ENCODE results near the gene AK5. TPM values are rescaled to one million over a fixed set of nuclear protein-coding genes. Genes with fewer than 3 reads are reported as not detected.

The AK5 gene, protein sequence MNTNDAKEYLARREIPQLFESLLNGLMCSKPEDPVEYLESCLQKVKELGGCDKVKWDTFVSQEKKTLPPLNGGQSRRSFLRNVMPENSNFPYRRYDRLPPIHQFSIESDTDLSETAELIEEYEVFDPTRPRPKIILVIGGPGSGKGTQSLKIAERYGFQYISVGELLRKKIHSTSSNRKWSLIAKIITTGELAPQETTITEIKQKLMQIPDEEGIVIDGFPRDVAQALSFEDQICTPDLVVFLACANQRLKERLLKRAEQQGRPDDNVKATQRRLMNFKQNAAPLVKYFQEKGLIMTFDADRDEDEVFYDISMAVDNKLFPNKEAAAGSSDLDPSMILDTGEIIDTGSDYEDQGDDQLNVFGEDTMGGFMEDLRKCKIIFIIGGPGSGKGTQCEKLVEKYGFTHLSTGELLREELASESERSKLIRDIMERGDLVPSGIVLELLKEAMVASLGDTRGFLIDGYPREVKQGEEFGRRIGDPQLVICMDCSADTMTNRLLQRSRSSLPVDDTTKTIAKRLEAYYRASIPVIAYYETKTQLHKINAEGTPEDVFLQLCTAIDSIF
- under 1 TPM in 7 of 9 donors, not detected in 2; 0.30 to 0.91 (median 0.40) TPM for total RNA-seq
- polyA plus RNA-seq = under 1 TPM; 0.14 to 0.27 TPM
- long read RNA-seq, donor 1 = 0 reads
- long read RNA-seq, donor 2 = 0 reads
- long read RNA-seq, donor 3 = 0 reads

DNA sequence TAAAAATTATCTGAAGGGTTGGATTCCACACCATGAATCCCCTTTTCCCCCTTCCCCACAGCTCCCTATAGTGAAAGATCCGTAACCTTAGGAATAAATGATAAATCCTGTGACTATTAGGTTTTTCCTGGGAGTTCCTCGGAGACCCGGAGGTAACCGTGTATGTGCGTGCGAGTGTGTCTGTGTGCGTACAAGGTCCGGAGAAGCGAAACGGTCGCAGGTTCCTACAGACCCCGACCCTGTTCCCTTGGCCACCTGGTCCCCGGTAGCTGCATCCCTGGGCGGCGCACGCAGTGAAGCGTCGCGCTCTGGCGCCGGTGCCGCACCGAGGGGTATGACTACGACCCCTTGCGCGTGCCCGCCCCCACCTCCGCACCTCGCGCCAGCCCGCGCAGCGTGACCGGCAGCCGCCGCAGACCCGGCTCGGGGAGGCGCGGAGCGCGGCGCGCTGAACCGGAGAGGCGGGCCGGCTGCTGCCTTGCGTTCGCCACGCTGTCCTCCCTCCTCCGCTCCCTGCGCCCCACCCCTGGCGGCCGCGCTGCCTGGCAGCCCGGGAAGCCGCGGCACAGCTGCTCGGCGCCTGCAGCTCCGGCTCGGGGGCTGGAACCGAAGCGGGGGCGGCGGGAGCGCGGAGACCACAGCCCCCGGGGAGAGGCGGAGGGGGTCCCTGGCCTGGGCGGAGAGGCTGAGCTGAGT, at the start of gene AK5:
TSS of gene AK5 (plus strand) at position 529 of the 696 bp plus-strand sequence. CDS start 295 bp downstream, outside the sequence.
- intact Hi-C loops (cut with DNase I) = no loop called here
- Histone ChIP-seq H3K4me3 (peak within 1 kb of the TSS; percentile 26 to 65 (median 52)), H3K27me3 (peaks cover 4 to 77% (median 29%) of the 10 kb centered on the region in 9 donors), H3K36me3 (no peaks in the 10 kb centered on the region), H3K4me1 (peaks cover 0 to 28% (median 4%) of the 10 kb centered on the region in 12 donors), H3K27ac (no peak within 1 kb of the TSS), H3K9me3 (no peaks in the 10 kb centered on the region)
- WGBS, 4 donors = 2 to 9% (median 5%) methylated on average over 14 to 71 of the region's 71 CpGs
- peak in 4 of 5 donors; percentile 31 to 71 (median 36) for DNase-seq
- peak in 3 of 4 donors; percentile 59 to 93 (median 84) for ATAC-seq
- no peak for TF ChIP-seq POLR2A (IDR thresholded peaks at IDR 0.05)
- no peak for TF ChIP-seq CTCF (IDR thresholded peaks at IDR 0.05)

DNA sequence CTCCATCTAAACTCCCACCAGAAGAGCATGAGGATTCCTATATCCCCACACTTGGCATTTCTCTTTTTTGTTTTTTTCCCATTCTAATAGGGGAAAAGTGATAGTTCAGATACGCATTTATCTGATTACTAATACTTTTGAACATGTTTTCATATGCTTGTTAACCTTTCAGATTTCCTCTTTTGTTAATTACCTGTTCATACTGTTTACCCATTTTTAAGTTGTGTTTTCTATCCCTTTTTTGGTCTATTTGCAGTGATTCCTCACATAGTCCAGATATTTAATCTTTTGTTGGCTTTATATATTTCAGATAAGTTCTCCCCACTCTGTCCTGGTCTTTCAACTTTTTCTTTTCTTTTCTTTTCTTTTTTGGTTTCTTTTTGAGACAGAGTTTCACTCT, 49.0 kb upstream of the AK5 start:
- 86 to 95% (median 94%) methylated on average over 1 of the region's 1 CpG for WGBS, 4 donors
- Histone ChIP-seq H3K36me3 (no peaks in the 10 kb centered on the region), H3K27ac (no peak overlapping the region), H3K4me3 (no peak overlapping the region), H3K9me3 (peaks cover 0 to 11% (median 0%) of the 10 kb centered on the region in 12 donors), H3K27me3 (no peaks in the 10 kb centered on the region), H3K4me1 (no peaks in the 10 kb centered on the region)
- ATAC-seq (no peak), DNase-seq (no peak)
- intact Hi-C loops (cut with DNase I) = no loop called here
- TF ChIP-seq CTCF (IDR thresholded peaks at IDR 0.05) (no peak), POLR2A (IDR thresholded peaks at IDR 0.05) (no peak)

DNA sequence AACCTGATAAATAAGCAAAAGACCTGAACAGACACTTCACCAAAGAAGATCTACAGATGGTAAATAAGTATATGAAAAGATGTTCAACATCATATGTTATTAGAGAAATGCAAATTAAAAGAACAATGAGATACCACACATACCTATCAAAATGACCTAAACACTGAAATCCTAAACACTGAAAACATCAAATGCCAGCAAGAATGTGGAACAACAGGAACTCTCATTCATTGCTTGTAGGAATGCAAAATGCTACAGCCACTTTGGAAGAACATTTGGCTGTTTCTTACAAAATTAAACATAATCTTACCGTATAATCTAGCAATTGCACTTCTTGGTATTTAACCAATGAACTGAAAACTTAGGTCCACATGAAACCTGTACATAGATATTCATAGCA, 47.7 kb upstream of the AK5 start:
- TF ChIP-seq CTCF (IDR thresholded peaks at IDR 0.05) (no peak), POLR2A (IDR thresholded peaks at IDR 0.05) (no peak)
- no peak for ATAC-seq
- Histone ChIP-seq H3K4me3 (no peak overlapping the region), H3K9me3 (peaks cover 0 to 11% (median 0%) of the 10 kb centered on the region in 12 donors), H3K36me3 (no peaks in the 10 kb centered on the region), H3K27me3 (no peaks in the 10 kb centered on the region), H3K27ac (no peak overlapping the region), H3K4me1 (no peaks in the 10 kb centered on the region)
- no peak for DNase-seq
- 93 to 97% (median 94%) methylated on average over 1 of the region's 1 CpG for WGBS, 4 donors
- intact Hi-C loops (cut with DNase I) = no loop called here

DNA sequence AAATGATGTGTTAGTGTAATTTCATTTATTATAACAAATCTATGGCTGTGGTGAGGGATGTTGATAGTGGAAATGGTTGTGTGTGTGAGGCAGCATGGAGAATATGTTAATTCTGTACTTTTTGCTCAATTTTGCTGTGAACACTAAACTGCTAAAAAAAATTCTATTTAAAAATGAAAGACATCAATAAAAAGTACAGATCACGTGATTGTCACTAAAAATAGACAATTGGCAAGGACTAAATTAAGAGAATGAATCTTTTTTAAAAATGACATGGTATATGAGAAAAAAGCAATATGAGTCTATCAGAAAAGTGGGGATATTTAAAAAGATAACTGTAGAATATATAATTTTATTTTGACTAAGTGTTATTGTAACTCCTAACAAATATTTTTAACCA, 46.9 kb upstream of the AK5 start:
- H3K27ac ChIP-seq = no peak overlapping the region
- ATAC-seq (no peak), DNase-seq (no peak)
- intact Hi-C loops (cut with DNase I) = no loop called here
- H3K4me1 ChIP-seq = no peaks in the 10 kb centered on the region
- no peaks in the 10 kb centered on the region for H3K27me3 ChIP-seq
- TF ChIP-seq POLR2A (IDR thresholded peaks at IDR 0.05) (no peak), CTCF (IDR thresholded peaks at IDR 0.05) (no peak)
- 46 to 62% (median 55%) methylated on average over 1 of the region's 1 CpG for WGBS, 4 donors
- H3K4me3 ChIP-seq = no peak overlapping the region
- H3K9me3 ChIP-seq = peaks cover 0 to 11% (median 0%) of the 10 kb centered on the region in 12 donors
- no peaks in the 10 kb centered on the region for H3K36me3 ChIP-seq
